Spleen (tissue), 7 donors: ENCODE measurements around the gene ERGIC1.

Source experiments
- POLR2A ChIP-seq, 3 donors: fragments of 450-650 bp; IDR thresholded peaks; one replicate each; pipeline ENCODE4 v1.5.1; 2017; ENCODE audit warnings: antibody characterized with exemption in 3 of 3, mild to moderate bottlenecking in 1 of 3
- POLR2AphosphoS5 ChIP-seq, 3 donors: sonication (generic); formaldehyde crosslinking; IDR thresholded peaks; one replicate each; pipeline ENCODE4 v1.5.1; 2017; ENCODE audit warnings: antibody characterized with exemption in 3 of 3
- TF ChIP-seq, protein P1 (sequence below), 11 experiments: fragments of 200-600 bp in 7 of 11; fragments of 450-650 bp in 4 of 11; sonication (generic) in 4 of 11; IDR thresholded peaks in 8 of 11; conservative IDR thresholded peaks in 3 of 11; 1 replicate in 7 of 11; 2 replicates in 4 of 11; pipeline versions ENCODE4 v1.4.0 to v1.8.0; 2016 to 2021; ENCODE audit warnings: antibody characterized with exemption in 11 of 11, inconsistent platforms in 4 of 11, mild to moderate bottlenecking in 1 of 11
- donor health status: DM: no; HTN: no; CAD: no; lungs with moderate emphysema.
- donor health status: DM: no; HTN: no; CAD: no.
- donor health status: DM: no; HTN: no; CAD: no.

DNA sequence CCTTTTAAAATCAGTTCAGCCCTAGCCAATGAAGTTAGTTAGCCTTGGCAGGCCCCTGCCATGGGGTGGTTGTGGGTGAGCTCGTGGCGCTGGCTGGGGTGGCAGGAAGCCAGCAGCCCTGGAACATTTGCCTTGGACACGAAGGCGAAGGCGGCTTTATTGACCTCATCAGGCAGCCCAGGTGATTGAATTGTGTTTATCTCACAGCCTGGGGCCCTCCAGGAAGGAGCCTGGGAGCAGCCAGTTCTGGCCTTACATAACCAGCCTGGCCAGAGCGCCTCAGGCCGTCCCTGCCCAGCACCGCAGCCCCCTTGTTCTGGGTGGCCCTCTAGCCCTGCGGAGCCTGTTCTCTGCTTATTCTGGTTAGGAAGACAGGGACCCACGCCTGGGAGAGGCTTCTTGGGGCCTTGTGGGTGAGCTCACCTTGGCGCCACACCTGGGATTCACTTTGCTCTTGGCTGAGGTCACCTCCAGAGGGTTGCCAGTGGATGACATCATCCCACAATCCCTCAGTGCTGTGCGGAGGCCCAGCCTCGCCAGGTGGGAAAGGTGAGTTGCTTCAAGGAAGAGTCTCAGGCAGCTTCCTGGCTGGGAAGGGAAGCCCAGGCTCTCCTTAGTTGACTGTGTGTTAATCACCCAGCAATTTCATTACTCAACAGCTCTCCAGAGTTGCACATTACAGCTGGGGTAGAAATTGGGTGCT lies 70.7 kb downstream of the ERGIC1 start:
- TF ChIP-seq, protein P1, sequence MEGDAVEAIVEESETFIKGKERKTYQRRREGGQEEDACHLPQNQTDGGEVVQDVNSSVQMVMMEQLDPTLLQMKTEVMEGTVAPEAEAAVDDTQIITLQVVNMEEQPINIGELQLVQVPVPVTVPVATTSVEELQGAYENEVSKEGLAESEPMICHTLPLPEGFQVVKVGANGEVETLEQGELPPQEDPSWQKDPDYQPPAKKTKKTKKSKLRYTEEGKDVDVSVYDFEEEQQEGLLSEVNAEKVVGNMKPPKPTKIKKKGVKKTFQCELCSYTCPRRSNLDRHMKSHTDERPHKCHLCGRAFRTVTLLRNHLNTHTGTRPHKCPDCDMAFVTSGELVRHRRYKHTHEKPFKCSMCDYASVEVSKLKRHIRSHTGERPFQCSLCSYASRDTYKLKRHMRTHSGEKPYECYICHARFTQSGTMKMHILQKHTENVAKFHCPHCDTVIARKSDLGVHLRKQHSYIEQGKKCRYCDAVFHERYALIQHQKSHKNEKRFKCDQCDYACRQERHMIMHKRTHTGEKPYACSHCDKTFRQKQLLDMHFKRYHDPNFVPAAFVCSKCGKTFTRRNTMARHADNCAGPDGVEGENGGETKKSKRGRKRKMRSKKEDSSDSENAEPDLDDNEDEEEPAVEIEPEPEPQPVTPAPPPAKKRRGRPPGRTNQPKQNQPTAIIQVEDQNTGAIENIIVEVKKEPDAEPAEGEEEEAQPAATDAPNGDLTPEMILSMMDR (IDR thresholded peaks at IDR 0.05 in 8 of 11, conservative IDR thresholded peaks at IDR 0.05 in 3 of 11): no peak
- TF ChIP-seq POLR2A (IDR thresholded peaks at IDR 0.05): no peak
- TF ChIP-seq POLR2AphosphoS5 (IDR thresholded peaks at IDR 0.05): peak in 2 of 3 donors; percentile 38 to 40
